Activated T-cell treated with anti-CD3 and anti-CD28 coated beads, Interleukin-2, amount 50 U/mL, for 48 hours (primary cell): ENCODE data around the gene TFDP1.

Experiments
- DNase-seq, 2 experiments: peaks; one replicate each; pipeline ENCODE4 v3.0.0-alpha.2; 2020

Gene TFDP1

GRCh38 chr13:113584205-113584869 is at the start of gene TFDP1:
TFDP1 (plus strand) TSS chr13:113584753; CDS start chr13:113585838, 1,085 bp downstream.
- peak; percentile 90 to 93 for DNase-seq

- no peak for DNase-seq
Measured at GRCh38 chr13:113535381-113535781, 49.2 kb upstream of the TFDP1 start.

- DNase-seq, result no peak
Measured at GRCh38 chr13:113536461-113537110, 48.0 kb upstream of the TFDP1 start.

- DNase-seq, result no peak
Measured at GRCh38 chr13:113537205-113537604, 47.3 kb upstream of the TFDP1 start.

- DNase-seq, result no peak
Measured at GRCh38 chr13:113537909-113538688, 46.5 kb upstream of the TFDP1 start.

GRCh38 chr13:113538689-113539058 is 45.9 kb upstream of the TFDP1 start:
- no peak for DNase-seq

- DNase-seq, result no peak
Measured at GRCh38 chr13:113539176-113539575, 45.4 kb upstream of the TFDP1 start.

GRCh38 chr13:113539822-113540221 is 44.7 kb upstream of the TFDP1 start:
- no peak for DNase-seq

GRCh38 chr13:113540523-113540922 is 44.0 kb upstream of the TFDP1 start:
- DNase-seq, result no peak

GRCh38 chr13:113542751-113543424 is 41.7 kb upstream of the TFDP1 start:
- no peak for DNase-seq

GRCh38 chr13:113544071-113544891 is 40.3 kb upstream of the TFDP1 start:
- DNase-seq, result no peak

- no peak for DNase-seq
Measured at GRCh38 chr13:113544896-113545295, 39.7 kb upstream of the TFDP1 start.

GRCh38 chr13:113545455-113545930 is 39.1 kb upstream of the TFDP1 start:
- DNase-seq, result no peak

- no peak for DNase-seq
Measured at GRCh38 chr13:113545931-113546516, 38.5 kb upstream of the TFDP1 start.

- DNase-seq, result no peak
Measured at GRCh38 chr13:113546571-113547237, 37.8 kb upstream of the TFDP1 start.

GRCh38 chr13:113547238-113547971 is 37.1 kb upstream of the TFDP1 start:
- DNase-seq, result no peak

- DNase-seq, result no peak
Measured at GRCh38 chr13:113548171-113548641, 36.3 kb upstream of the TFDP1 start.

- no peak for DNase-seq
Measured at GRCh38 chr13:113548778-113549621, 35.6 kb upstream of the TFDP1 start.

GRCh38 chr13:113550453-113550852 is 34.1 kb upstream of the TFDP1 start:
- no peak for DNase-seq
